GM21381 (cell line): ENCODE measurements around the gene EMC8.

Experiments used
- ATAC-seq: cut with Tn5 transposase; IDR thresholded peaks from one replicate; pipeline ENCODE4 v1.9.1; 2021; ENCODE audit warnings: mild to moderate bottlenecking, moderate library complexity; ENCODE audit not compliant: unreplicated experiment

Gene EMC8

DNA sequence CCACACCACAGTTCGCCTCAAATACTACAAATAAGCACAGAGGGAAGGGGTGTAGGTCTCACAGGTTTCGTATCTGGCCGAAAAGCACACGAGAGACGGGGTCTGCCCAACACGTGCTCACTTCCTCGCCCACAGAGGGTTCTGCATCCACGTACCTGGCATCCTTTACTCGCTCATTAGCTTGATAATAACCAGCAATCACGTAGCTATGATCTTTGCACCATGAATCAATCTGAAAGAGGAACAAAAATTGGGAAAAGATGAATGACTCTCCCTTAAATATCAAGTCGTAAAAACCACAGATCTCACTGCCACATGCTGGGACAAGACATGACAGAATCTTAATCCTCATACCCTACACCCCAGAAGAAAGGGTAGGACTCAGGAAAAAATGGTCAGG, 10.5 kb downstream of the EMC8 start:
- no peak for ATAC-seq

DNA sequence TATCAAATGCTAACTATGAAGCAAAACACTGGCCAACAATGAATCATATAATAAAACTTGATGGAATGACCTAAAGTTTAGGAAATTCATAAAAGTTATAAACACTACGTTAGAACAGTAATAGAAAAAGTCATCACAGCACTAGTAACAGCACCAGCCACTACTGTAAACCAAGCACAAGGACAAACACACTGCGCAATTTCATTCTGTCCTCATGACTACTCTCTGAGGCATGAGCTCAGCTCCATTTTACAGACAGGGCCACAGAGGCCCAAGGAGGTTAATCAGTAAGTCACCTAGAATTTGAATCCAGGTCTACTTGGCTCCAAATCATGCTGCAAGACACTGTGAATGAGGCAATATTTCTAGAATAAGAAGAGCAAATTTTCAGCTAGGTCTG, 13.4 kb downstream of the EMC8 start:
- ATAC-seq = no peak

DNA sequence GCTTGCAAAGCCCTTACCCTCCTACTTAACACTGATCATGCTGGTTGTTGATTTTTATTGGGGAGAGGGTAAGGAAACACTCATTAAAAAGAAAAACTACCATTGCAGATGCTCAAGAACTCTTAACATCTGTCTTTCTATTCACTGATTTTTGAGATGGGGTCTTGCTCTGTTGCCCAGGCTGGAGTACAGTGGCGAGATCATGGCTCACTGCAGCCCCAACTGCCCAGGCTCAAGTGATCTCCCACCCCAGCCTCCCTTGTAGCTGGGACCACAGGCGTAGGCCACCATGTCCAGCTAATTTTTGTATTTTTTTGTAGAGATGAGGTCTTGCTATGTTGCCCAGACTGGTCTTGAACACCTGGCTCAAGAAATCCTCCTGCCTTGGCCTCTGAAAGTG, 14.5 kb downstream of the EMC8 start:
- ATAC-seq = no peak

- ATAC-seq = no peak
Measured at GRCh38 chr16:85783441-85783840, 15.9 kb downstream of the EMC8 start.

DNA sequence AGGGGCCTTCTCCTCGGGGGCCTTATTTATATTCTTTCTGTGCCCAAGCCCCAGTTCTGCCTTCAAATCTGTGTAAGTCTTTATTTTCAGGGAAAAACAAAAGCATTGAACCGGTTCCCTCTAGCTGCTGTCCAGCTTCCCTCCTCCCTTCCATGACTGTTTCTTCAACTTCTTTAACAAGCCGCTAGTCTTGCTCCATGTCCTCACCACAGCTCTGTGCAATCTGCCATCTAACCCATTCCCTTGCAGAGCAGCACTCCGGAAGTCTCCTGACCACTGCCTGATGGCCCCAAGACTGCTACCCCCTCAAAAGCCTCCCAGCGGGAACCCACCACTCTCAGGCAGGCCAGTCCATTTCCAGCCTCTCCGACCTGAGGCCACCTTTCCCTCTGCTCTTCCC, 16.9 kb downstream of the EMC8 start:
- no peak for ATAC-seq

DNA sequence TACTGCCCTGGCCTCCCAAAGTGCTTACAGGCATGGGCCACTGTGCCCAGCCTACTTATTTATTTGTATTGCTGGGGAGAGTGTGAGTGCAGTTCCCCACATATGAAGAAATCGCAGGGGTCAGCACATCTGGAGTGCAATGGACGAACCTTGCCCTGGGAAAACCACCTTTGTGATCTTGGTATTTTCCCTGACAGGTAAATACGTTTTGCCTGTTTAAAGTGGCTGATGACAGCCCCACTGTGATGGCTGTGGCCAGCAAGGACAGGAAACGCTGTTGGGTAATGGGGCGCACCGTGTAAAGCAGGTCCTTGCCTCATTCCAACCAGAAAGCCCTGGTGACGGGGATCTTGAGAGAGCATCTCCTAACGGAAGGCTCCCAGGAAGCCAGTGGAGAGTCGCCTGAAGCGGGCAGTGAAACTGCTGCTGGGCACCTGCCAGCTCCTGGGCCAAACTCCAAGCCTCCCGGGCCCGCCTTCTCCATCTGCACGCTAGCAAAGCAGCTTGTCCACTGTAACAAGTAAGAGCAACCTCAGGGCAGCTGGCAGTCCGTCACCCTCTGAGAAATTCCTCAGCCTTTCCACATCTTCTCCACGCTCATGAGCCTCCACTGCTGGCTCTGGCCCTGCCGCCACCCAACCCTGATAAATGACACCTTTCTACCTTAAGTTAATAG, 17.5 kb downstream of the EMC8 start:
- no peak for ATAC-seq

DNA sequence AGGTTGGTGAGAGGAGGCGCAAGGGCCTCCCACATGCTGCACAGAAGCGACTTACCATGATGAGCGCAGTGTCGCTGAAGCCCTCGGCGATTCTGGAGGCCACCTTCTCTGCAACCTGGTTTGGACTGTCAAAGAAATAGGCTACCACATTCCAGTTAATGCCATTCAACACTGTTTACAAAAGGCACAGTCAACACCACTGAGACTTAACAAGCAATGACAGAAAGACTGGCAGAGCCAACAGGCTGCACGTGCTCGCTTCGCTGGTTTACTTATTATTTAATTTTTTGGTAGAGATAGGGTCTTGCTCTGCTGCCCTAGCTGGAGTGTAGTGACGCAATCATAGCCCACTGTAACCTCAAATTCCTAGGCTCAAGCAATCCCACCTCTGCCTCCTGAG, 18.2 kb downstream of the EMC8 start:
- ATAC-seq = no peak

- no peak for ATAC-seq
Measured at GRCh38 chr16:85780281-85780680, 19.1 kb downstream of the EMC8 start.

GRCh38 chr16:85778873-85779272, 20.5 kb downstream of the EMC8 start:
- ATAC-seq = no peak

DNA sequence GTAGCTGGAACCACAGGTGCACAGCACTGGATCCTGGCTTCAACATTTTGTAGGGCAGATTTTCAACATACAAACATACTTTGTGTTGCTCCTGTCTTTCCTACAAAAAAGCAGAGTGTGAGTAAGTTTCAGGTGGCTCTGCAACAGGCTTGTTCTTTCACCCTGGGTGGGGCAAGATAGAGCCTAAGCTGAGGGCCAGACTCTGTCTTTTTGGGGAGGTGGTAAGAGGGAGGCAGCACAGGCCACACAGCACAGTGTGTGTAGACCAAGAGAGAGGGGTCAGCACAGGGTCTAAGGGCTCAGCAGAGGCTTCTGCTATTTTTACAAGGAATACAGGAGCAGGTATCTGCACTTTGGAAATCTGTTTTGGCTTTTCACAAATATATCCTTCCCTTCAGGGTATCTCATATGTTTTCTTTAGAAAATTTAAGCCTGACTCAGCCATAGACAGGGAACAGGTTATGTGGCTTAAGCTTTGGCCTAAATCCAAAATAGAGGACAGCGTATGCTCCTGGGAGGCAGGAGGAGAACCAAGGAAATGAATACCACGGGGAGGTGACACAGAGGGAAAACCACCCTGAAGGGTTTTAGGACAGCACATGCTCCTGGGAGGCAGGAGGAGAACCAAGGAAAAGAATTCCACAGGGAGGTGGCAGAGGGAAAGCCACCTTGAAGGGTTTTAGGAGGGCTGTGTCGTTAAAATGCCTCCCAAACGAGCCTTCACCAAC, 21.6 kb downstream of the EMC8 start:
- ATAC-seq = no peak

DNA sequence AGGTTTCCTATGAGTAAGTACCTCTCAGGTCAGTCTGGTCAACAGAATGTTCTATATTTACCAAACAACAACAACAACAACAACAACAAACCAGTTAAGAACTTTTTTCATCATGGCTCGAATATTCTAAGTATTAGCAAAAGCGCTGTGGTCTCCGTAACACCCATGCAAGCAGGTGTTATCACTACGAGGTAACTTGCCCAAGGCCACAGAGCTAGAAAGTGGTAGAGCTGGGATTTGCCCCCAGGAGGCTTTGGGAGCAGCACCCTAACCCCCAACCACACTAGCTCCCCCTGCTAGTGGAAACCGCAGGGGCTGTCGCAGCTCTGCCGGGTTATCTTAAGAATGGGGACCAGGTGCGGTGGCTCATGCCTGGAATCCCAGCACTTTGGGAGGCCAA, 24.5 kb downstream of the EMC8 start:
- no peak for ATAC-seq

DNA sequence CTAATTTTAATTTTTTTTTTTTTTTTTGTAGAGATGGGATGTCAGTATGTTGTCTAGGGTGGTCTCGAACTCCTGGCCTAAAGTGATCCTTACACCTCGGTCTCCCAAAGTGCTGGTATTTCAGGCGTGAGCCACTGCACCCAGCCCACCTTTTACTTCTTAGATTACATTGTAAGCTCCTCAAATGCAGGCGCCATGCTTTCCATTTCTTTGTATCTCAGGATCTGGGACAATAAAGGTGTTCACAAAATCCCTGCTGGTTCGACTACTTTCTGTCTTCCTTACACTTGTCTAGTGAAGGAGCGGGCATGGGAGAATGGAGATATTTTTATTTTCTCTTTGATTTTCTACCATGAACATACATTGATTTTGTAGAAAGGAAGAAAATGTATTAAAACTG, 25.2 kb downstream of the EMC8 start:
- ATAC-seq = no peak

DNA sequence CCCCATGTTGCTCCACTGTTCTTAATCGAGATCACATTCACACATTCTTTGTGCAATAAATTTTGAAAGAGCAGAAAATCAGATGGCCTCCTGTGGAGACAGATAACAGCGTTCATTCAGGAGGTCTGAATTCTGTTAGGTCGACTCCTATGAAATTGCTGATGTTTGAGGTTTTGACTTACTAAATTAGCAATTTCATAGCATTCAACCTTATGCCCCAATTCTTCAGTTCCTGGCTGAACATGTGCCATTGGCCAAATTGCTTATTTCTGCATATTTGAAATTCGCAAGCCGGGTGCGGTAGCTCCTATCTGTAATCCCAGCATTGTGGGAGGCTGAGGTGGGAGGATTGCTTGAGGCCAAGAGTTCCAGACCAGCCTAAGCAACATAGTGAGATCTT, 26.3 kb downstream of the EMC8 start:
- no peak for ATAC-seq

DNA sequence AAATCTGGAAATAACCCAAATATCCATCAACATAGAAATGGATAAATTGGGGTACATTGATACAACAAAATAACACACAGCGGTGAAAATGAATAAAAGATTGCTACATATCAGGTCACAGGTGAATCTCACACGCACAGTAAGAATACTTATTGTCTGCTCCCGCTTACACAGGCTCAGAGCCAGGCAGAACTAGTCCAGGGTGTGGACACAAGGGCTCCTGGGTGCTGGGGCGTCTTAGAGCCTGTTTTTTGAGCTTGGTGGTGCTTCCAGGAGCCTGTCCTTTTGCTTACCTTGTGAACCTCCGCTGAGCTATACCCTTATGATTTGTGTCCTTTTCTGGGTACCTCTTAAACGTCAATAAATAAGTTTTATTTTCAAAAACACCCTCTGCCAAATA, 28.6 kb downstream of the EMC8 start:
- ATAC-seq = no peak

DNA sequence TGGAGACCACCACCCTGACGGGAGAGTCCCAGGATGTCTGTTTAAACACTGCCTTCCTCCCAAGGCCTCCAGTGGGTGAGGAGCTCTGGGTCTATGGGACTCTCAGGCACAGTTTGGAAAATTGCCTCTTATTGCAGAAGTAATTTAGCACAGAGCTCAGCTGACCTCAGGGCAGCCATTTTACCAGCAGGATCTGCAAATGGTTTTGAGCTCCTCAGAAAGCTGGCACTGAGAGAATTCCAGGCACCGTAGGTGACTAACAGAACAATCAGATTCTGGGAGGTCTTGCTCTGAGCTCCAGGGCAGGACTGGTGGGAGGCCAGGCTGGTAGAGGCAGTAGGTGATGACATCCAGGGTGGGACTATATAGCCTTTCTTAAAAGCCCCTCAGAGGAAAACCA, 31.1 kb downstream of the EMC8 start:
- ATAC-seq = no peak

- no peak for ATAC-seq
Measured at GRCh38 chr16:85767531-85767930, 31.8 kb downstream of the EMC8 start.

DNA sequence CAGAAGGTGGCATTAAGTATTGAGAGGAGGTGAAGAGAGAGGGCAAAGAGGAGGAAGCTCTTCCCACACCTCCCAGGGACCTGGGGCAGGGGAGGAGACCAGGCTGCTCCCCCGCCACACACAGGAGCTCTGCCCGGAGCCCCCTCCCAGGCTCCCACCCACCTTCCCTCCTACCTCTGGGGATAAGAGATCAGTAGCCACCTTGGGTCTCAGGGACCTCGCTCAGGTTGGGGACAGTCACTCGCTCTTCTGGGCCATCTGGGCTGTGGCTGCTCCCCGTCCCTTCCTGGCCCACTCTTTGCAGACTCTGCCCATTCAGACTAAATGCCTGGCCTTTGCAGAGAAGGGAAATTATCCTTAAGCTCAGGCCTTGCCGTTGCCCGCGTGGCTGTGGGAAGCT, 33.6 kb downstream of the EMC8 start:
- no peak for ATAC-seq

GRCh38 chr16:85765211-85765610, 34.1 kb downstream of the EMC8 start:
- ATAC-seq = no peak

DNA sequence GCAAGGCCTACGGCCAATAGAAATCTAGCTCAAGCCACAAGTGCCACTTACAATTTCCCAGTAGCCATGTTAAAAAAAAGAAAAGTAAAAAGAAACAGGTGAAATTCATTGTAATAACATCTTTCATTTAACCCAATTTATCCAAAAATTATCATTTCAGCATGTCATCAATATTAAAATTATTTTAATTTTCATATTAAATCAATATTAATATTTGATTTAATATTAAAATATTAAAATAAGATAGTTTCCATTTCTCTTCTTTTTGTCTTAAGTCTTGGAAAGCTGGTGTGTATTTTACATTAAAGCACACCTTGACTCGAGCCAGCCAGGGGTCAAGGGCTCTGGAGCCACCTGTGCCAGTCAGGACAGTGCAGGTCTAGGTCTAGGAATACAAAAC, 35.7 kb downstream of the EMC8 start:
- no peak for ATAC-seq

DNA sequence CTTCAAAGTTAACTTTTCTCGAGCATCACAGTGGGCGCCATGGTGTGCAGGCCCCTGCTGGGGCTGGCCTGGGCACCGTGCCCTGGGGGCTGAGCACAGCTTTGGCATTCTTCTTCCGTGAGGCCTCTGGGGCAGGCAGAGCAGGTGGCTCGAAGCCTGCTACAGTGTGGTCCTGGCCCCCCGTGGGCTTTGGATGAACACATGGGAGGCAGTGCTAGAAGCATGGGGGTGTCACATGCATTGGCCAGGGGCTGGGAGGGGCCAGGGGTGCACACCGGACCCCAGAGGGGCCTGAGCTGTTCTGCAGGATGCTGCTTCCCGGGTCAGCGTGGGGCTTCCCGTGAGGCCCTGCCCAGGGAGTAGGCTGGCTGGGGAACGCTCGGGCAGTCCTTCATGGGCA, 36.4 kb downstream of the EMC8 start:
- ATAC-seq = no peak

- ATAC-seq = no peak
Measured at GRCh38 chr16:85761861-85762260, 37.5 kb downstream of the EMC8 start.

GRCh38 chr16:85759631-85760419, 39.5 kb downstream of the EMC8 start:
- ATAC-seq = no peak
